Panc1 (cell line): ENCODE results near the gene CHRDL2.

Experiments
- CTCF ChIP-seq: fragments of 450-650 bp; IDR thresholded peaks from 2 replicates; pipeline ENCODE4 v1.5.1; 2017; ENCODE audit warnings: mild to moderate bottlenecking
- POLR2AphosphoS5 ChIP-seq: IDR thresholded peaks from 2 replicates; pipeline ENCODE4 v1.6.1; 2012; ENCODE audit warnings: mild to moderate bottlenecking, low read depth, low read length, moderate library complexity
- REST ChIP-seq, 2 experiments: IDR thresholded peaks; 2 replicates each; pipeline ENCODE4 v1.6.1; 2011 to 2012; ENCODE audit warnings: low read depth in 2 of 2, control low read depth in 1 of 2, low read length in 1 of 2, mild to moderate bottlenecking in 1 of 2, moderate library complexity in 1 of 2; ENCODE audit not compliant: insufficient read depth in 1 of 2
- SIN3A ChIP-seq: IDR thresholded peaks from 2 replicates; pipeline ENCODE4 v1.6.1; 2012; ENCODE audit warnings: low read depth, mild to moderate bottlenecking, low read length, moderate library complexity, borderline replicate concordance; ENCODE audit not compliant: insufficient read depth

- TF ChIP-seq POLR2AphosphoS5 (no peak), CTCF (no peak; the same call in 1 of the 2 replicates), REST (IDR thresholded peaks at IDR 0.05; ENCODE audit: insufficient read depth in 1 of 2, low read depth in 2 of 2, low read length in 1 of 2) (no peak), SIN3A (no peak)
Measured at GRCh38 chr11:74694136-74694930, 36.9 kb downstream of the CHRDL2 start.
